ENCODE results near the gene ABCB1.
"Not testable (repeated sequence)": the region's sequence is repeated elsewhere in the genome, so short reads cannot be mapped to it uniquely, and the experiment has no call there.

Gene ABCB1

GRCh38 chr7:87465534-87465880 is 135.2 kb downstream of the ABCB1 start:
- DNase-seq, result not testable (repeated sequence)

- DNase-seq, result not testable (repeated sequence)
Observed at GRCh38 chr7:87464830-87465533, 135.7 kb downstream of the ABCB1 start.

- DNase-seq, result no peak
Observed at GRCh38 chr7:87463982-87464381, 136.7 kb downstream of the ABCB1 start.

GRCh38 chr7:87460444-87460843 is 140.2 kb downstream of the ABCB1 start:
- not testable (repeated sequence) for DNase-seq

- no peak for DNase-seq
Observed at GRCh38 chr7:87459941-87460340, 140.7 kb downstream of the ABCB1 start.

GRCh38 chr7:87458148-87458547 is 142.5 kb downstream of the ABCB1 start:
- no peak for DNase-seq

- no peak for DNase-seq
Observed at GRCh38 chr7:87456247-87456646, 144.4 kb downstream of the ABCB1 start.

Data from activated gamma-delta T cell treated with Interleukin-2 at 50 U/mL for 16 hours (primary cell).